HG03175 (cell line): ENCODE measurements around the gene GFRA1.

Experiments
- ATAC-seq: cut with Tn5 transposase; IDR thresholded peaks from one replicate; pipeline ENCODE4 v1.9.1; 2021; ENCODE audit warnings: mild to moderate bottlenecking, moderate library complexity; ENCODE audit not compliant: unreplicated experiment

The GFRA1 gene

DNA sequence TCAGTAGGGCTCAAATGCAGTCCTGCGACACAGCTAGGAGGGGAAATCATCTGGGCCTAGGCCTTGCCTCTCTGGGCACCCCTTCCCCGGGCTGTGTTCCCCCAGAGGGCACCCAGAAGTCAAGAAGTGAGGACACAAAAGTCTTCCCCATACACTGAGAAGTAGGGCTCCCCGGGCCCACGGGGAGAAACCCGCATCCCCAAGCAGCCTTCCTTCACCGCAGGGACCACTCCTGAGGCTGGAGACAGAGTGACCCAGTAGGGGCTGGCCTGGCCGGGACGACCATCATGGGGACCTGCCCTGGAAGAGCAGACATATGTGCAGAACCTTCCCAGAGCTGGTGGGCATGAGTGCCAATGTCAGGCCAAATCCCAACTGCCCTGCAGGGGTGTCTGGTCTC is 163.5 kb downstream of the GFRA1 start:
- no peak for ATAC-seq

DNA sequence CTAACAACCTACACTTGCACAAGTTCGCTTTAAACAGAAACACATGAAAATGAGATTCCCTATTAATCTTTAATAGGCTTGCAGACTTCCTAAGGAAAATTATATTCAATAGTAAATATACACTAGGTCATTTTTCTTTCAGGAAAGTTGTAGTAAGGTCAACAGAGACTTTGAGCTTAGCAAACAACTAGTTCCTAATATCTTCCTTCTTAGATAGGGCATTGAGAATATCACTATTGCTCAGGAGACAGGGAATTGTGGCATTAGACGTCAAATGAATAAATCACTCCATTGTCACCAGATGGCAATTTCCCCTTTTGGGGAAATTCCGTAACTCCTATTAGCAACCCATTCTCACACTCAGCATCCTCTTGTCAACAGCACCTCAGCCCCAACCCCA is 164.9 kb downstream of the GFRA1 start:
- no peak for ATAC-seq

GRCh38 chr10:116106611-116107010 is 166.4 kb downstream of the GFRA1 start:
- no peak for ATAC-seq

- ATAC-seq: no peak
These were observed 167.7 kb downstream of the GFRA1 start for GRCh38 chr10:116105264-116105663.

DNA sequence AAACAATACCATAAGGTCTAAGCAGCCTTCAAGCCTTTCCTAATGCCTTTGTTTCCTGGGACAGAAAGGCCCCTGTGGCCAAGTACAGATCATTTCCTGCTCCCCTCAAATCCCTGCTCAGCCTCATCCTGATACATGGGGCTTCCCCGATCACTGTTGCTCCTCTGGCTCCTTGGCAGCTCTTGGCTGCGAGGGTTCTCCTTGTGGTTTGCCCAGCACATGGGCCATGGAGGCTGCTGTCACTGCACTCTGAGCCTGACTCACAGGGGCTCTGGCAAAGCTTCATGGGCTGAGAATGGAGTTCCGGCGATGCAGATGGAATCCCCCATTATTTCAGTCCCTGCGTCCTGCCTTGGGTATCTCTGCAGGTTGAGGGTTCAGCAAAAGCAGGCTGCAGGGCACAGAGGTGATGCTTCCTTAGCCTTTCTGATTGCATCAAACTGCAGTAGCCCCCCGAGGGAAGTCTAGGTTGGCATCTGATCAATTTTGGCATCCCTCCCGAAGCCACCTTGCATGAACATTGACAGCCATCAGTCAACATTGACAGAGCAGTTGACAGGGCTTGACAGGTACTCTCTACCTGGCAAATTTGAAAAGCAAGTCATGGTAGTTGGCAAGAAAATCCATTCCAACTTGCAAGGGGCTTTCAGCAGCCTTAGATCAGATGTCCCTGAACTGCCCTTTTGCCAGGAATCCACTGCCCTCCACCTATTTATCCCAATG is 168.6 kb downstream of the GFRA1 start:
- ATAC-seq: no peak

GRCh38 chr10:116103668-116104067 is 169.3 kb downstream of the GFRA1 start:
- no peak for ATAC-seq

DNA sequence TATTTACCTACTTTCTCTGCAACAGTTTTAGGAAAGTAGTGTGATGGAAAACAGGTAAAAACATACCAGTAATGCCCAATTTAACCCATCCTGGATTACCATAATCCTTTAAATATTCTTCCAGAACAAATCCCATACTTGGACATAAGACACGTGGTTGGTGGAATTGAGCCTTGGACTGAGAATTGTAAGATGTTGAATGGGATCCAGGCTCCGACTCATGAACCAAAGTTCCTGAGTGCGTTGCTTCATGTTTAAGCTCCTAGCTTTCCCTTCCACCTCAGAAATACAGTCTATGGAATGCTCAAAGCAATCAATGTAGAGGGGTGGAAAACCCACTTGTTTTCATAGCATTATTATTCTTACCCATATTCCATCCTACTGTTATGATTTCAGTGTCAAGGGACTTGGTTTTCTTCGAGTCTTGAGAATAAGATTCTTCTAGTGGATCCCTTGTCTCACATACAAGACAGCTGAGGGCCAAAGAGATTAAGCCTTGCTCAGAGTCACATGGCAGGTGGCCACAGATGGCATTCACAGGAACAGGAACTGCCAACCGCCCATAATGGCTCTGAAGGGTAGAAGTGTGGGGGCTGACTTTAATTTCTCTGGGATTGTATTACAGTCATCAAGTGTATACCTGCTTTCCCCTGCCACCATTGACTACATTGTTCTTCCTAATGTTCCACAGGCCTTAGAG is 171.2 kb downstream of the GFRA1 start:
- ATAC-seq: no peak

DNA sequence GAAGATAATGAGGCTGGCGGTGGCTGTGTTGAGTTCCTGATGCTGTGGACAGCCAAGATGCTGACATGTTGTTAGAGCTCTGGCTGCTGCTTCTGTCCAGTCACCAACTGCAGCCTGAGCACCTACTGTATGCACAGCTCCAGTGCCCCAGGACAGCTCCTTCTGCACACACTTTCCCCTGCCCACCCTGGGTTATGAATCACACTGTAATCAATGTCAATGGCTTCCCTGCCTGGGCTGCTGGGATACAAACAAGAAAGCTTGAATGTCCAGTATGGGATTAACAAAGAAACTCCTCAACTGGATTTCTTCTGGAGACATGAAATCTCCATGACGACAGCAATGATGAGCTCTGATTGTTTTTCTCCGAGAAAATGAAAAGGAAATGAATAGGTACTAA is 172.0 kb downstream of the GFRA1 start:
- ATAC-seq: no peak

GRCh38 chr10:116099023-116099420 is 174.0 kb downstream of the GFRA1 start:
- no peak for ATAC-seq

DNA sequence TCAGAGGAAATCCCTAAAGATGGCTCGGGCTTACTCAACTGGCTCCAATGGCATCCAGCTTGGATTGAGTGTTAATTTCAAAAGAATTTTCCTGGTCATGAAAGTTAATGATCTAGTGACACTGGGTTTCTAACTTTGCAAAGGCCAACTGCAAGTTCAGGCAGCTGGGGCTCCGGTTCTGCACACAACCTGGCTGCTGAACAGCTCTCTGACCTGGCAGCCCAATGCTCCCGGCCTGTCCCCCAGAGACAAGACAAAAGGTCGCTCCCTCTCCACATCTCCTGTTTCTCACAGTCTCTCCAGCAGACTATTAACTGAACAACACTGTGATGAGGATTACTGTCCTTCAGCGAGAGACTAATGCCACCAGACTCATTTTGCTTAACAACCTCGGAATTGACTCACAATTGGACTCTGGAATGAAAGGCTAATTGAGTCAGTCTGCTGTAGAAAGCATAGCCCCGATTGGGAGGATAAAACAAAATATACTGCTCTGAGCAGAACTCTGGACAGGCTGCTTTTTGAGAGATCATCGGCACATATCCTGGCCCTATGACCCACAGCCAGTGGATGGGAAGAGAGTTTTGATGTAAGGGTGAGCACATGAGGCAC is 174.5 kb downstream of the GFRA1 start:
- no peak for ATAC-seq

DNA sequence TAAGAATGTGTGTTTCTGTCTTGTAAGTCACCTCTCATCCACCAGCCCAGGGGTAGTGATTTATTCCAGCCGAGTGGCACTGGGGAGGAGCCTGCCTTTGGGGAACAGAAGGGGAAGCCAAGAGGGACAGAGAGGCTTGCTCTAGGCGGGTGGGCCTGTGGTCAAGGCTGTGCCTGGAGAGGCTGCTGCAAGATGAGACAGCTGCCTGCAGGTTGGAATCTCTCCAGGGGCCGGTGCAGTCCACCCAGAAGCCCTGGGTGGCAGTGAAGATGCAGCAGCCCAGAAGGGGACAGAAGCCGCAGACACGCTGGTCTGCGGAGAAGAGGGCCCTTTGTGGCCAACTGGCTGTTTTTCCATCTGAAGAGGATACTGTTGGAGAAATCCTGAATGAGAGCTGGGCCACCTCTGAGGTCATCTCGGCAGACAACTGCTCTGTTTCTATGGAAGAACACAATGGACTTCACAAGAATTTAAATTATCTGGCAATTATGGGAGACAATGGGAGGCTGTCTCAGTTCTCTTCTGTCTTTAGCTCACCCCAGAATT is 175.7 kb downstream of the GFRA1 start:
- ATAC-seq: no peak

- no peak for ATAC-seq
These were observed 176.5 kb downstream of the GFRA1 start for GRCh38 chr10:116096526-116096925.

DNA sequence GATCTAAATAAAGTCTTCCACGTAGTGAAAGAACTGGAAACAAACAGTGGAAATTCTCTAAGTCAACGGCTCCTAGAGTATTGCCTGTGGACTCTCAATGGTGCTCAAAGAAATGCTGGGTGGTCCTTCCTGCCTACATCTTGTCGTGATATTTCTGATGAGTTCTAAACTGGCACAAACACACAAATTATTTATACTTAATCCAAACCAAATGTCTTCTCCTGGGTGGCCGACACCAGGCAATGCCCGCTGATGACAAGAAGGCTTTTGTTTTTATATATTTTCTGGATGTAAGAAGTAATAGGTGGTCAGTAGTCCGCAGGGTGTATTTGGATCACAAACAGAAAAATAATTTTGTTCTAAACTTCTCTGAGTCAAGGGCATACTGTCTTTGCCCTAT is 178.7 kb downstream of the GFRA1 start:
- ATAC-seq: no peak

- ATAC-seq: no peak
These were observed 180.0 kb downstream of the GFRA1 start for GRCh38 chr10:116093031-116093430.

DNA sequence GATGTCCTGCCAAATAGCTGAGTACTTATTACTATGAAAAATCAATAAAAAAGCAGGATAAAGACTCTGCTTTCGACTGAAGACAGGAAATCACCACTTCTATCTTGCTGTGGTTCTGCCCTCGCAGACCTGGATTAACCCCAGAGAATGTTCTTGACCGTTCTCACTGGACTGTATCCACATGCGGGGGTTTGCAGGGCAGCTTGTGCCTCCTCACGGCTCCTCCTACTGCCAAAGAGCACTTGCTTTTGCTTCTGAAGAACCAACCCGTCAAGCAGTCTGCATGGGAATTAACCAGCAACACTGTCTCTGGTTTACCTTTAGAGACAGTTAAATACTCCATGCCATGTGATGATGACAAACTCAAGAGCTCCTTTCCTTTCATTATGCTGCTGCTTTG is 184.0 kb downstream of the GFRA1 start:
- no peak for ATAC-seq

DNA sequence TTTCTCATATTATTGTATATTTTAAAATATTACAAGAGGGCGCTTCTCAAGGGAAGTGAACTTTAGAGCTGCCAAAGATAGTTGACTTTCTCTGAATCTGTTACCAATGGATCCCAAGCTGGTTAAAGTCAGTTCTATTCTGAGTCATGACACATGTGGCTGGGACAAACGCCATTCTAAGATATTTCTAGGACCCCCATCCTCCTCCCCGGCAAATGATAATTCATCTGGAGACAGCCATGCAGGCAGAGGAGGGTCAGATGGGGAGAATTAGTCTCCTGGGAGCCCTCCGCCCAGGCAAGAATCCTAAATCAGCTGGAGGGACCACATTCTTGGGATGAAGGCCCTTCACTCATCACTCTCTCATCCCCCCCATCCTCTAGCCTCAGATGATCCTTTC is 187.7 kb downstream of the GFRA1 start:
- ATAC-seq: no peak

GRCh38 chr10:116084161-116084560 is 188.8 kb downstream of the GFRA1 start:
- ATAC-seq: no peak

DNA sequence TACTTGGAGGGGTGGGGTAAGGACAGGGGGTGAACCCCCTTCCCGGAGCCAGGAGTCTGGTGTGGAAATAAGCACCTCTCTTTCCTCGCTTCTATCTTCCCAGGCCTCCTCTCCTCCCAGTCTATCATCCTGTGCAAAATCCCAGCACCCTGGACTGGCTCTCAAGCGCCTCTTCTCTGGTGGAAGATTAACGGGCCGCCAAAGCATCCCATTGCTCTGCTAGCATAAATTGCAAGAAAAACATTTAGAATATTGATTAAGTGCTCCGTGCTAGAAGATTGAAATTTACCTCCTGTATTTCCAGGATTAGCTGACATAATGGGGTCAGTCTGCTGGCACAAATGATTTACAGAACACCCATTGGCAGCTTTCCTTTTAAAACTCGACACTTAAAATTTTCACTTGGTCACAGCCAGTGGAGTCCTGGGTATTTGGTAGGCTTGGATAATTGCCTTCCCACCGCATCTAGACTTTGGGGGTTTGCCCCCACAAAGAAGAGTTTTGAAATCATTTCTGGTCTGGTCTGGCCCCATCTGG is 189.7 kb downstream of the GFRA1 start:
- ATAC-seq: no peak

DNA sequence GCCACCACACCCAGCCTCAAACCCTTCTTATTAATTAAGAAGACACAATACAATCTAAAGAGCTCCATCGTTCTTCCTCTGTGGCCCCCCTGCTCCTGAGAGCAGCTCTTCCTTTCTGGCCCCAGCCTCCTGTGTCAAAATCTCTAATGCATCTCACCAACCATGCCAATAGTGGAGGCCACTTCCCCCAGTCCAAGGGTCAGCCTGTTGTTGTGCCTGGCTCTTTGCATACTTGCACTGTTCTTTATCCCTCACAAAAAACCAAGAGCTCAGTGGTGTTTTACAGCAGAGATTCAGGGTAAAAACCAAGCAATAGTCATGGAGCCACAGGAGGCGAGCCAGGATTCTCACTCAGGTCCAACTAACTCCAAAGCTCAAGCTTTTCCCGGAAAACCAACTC is 190.2 kb downstream of the GFRA1 start:
- ATAC-seq: no peak

DNA sequence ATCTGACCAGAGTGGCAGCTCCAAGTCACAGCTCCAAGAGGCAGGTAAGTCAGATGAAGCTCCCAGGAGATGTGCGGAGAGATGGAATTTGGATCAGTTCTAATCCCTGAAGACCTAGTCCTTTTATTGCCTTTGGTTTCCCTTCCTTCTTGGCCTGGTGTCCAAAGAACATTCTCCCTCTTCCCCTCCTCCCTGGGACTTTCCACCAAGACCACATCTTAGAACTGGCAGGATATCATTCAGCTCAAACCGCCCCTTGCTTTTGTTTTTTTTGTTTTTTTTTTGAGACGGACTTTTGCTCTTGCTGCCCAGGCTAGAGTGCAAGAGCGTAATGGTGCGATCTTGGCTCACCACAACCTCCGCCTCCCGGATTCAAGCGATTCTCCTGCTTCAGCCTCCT is 190.8 kb downstream of the GFRA1 start:
- no peak for ATAC-seq

- no peak for ATAC-seq
These were observed 192.5 kb downstream of the GFRA1 start for GRCh38 chr10:116080553-116080952.

GRCh38 chr10:116079355-116079754 is 193.7 kb downstream of the GFRA1 start:
- no peak for ATAC-seq
